IMR-90 (cell line): ENCODE results near the gene ARHGAP32. TPM values are rescaled to one million over a fixed set of nuclear protein-coding genes. Genes with fewer than 3 reads are reported as not detected.

ENCODE experiments used
- ATAC-seq: fragments of 200-7000 bp; cut with Tn5 transposase; 2 replicates; pipeline ENCODE4 v1.9.1; 2020; ENCODE audit warnings: low read depth, mild to moderate bottlenecking, moderate library complexity
- BruUV-seq: library from RNA; stranded (reverse); fragments of 400-500 nt; replicated peaks from 2 replicates; lab custom pipeline; 2021; lab: Mats Ljungman, UMichigan
- CTCF ChIA-PET: fragments of 300-600 bp; formaldehyde crosslinking; extraction: SDS; loops from one replicate; lab custom pipeline; 2021; ENCODE audit warnings: antibody characterized with exemption; lab: Yijun Ruan, JAX
- POLR2A ChIA-PET: fragments of 300-600 bp; sonication (Branson Sonifier 250); formaldehyde crosslinking; loops from one replicate; lab custom pipeline; 2022; ENCODE audit warnings: antibody characterized with exemption; ENCODE audit not compliant: unreplicated experiment; lab: Charles Lee
- DNase-seq: peaks from one replicate; pipeline ENCODE4 v3.0.0; 2013
- H2AFZ ChIP-seq: replicated peaks from 2 replicates; pipeline ENCODE3; 2013; ENCODE audit warnings: low read length, mild to moderate bottlenecking; ENCODE audit not compliant: poor library complexity
- H2AK5ac ChIP-seq: 2 replicates; pipeline ENCODE4 v1.6.1; 2013; ENCODE audit warnings: low read depth, low read length, inconsistent platforms
- H2AK9ac ChIP-seq: replicated peaks from 2 replicates; pipeline ENCODE3; 2013; ENCODE audit warnings: mild to moderate bottlenecking, low read depth, low read length, moderate library complexity; ENCODE audit not compliant: poor library complexity
- H2BK120ac ChIP-seq: 2 replicates; pipeline ENCODE4 v1.6.1; 2013; ENCODE audit warnings: low read depth, low read length, inconsistent platforms
- H2BK15ac ChIP-seq: 3 replicates; pipeline ENCODE4 v1.6.1; 2013; ENCODE audit warnings: low read depth, low read length, inconsistent platforms
- H2BK20ac ChIP-seq: 2 replicates; pipeline ENCODE4 v1.6.1; 2013; ENCODE audit warnings: low read depth, mild to moderate bottlenecking, inconsistent platforms, low read length, moderate library complexity
- H2BK5ac ChIP-seq: 2 replicates; pipeline ENCODE4 v1.6.1; 2013; ENCODE audit warnings: mild to moderate bottlenecking, low read depth, low read length, inconsistent platforms; ENCODE audit not compliant: poor library complexity, severe bottlenecking
- H3K14ac ChIP-seq: replicated peaks from 2 replicates; pipeline ENCODE4 v1.6.1; 2013; ENCODE audit warnings: low read depth, low read length, inconsistent platforms
- H3K18ac ChIP-seq: 2 replicates; pipeline ENCODE4 v1.6.1; 2013; ENCODE audit warnings: low read depth, low read length, control low read depth
- H3K23ac ChIP-seq: 2 replicates; pipeline ENCODE4 v1.6.1; 2013; ENCODE audit warnings: low read depth, low read length, inconsistent platforms
- H3K27ac ChIP-seq: 2 replicates; pipeline ENCODE4 v1.5.1; 2013; ENCODE audit warnings: mild to moderate bottlenecking, control low read depth, low read length; ENCODE audit not compliant: insufficient read depth
- H3K27me3 ChIP-seq: 2 replicates; pipeline ENCODE4 v1.6.1; 2013; ENCODE audit warnings: low read length; ENCODE audit not compliant: control insufficient read depth, insufficient read depth
- H3K36me3 ChIP-seq: 2 replicates; pipeline ENCODE4 v1.6.1; 2013; ENCODE audit warnings: low read length, mixed read lengths; ENCODE audit not compliant: control insufficient read depth, insufficient read depth
- H3K4ac ChIP-seq: 2 replicates; pipeline ENCODE4 v1.6.1; 2013; ENCODE audit warnings: low read depth, low read length, inconsistent platforms
- H3K4me1 ChIP-seq: 2 replicates; pipeline ENCODE4 v1.6.1; 2013; ENCODE audit warnings: low read length, mixed read lengths; ENCODE audit not compliant: control insufficient read depth, insufficient read depth
- H3K4me2 ChIP-seq: 2 replicates; pipeline ENCODE4 v1.6.1; 2013; ENCODE audit warnings: low read depth, mild to moderate bottlenecking, control low read depth, low read length, moderate library complexity
- H3K4me3 ChIP-seq: 2 replicates; pipeline ENCODE4 v1.5.1; 2013; ENCODE audit warnings: low read depth, mild to moderate bottlenecking, control low read depth, low read length, moderate library complexity; ENCODE audit not compliant: insufficient read depth
- H3K56ac ChIP-seq: 2 replicates; pipeline ENCODE4 v1.6.1; 2013; ENCODE audit warnings: low read length, inconsistent platforms; ENCODE audit not compliant: insufficient read depth; ENCODE audit errors: extremely low read depth
- H3K79me1 ChIP-seq, 2 experiments: 2 replicates each; pipeline ENCODE4 v1.6.1; 2013; ENCODE audit warnings: low read length in 2 of 2, inconsistent platforms in 1 of 2, low read depth in 1 of 2
- H3K9ac ChIP-seq: 2 replicates; pipeline ENCODE4 v1.6.1; 2013; ENCODE audit warnings: low read depth, low read length, control low read depth
- H3K9me1 ChIP-seq: 2 replicates; pipeline ENCODE4 v1.6.1; 2013; ENCODE audit warnings: low read length, inconsistent platforms; ENCODE audit not compliant: insufficient read depth
- H3K9me3 ChIP-seq: 2 replicates; pipeline ENCODE4 v1.6.1; 2013; ENCODE audit warnings: low read length; ENCODE audit not compliant: control insufficient read depth, insufficient read depth
- H4K20me1 ChIP-seq: 2 replicates; pipeline ENCODE4 v1.6.1; 2013; ENCODE audit warnings: low read length, inconsistent platforms; ENCODE audit not compliant: insufficient read depth
- H4K5ac ChIP-seq: 2 replicates; pipeline ENCODE4 v1.6.1; 2013; ENCODE audit warnings: mild to moderate bottlenecking, low read depth, low read length, control low read depth
- H4K8ac ChIP-seq, 2 experiments: 2 replicates each; pipeline ENCODE4 v1.6.1; 2013; ENCODE audit warnings: low read depth in 2 of 2, low read length in 2 of 2, control low read depth in 1 of 2, inconsistent platforms in 1 of 2
- H4K91ac ChIP-seq: 2 replicates; pipeline ENCODE4 v1.6.1; 2013; ENCODE audit warnings: low read depth, low read length, inconsistent platforms; ENCODE audit not compliant: insufficient read depth
- BHLHE40 ChIP-seq: fragments of 150-350 bp; IDR thresholded peaks from 2 replicates; pipeline ENCODE4 v1.6.1; 2016; ENCODE audit warnings: mild to moderate bottlenecking, low read depth, low read length
- CEBPB ChIP-seq: IDR thresholded peaks from 2 replicates; pipeline ENCODE4 v1.6.1; 2012; ENCODE audit warnings: low read depth, low read length, improper control_type of control experiment
- CHD1 ChIP-seq: IDR thresholded peaks from 2 replicates; pipeline ENCODE4 v1.6.1; 2012; ENCODE audit warnings: low read depth, low read length, improper control_type of control experiment
- CTCF ChIP-seq: conservative IDR thresholded peaks from 2 replicates; pipeline ENCODE4 v1.5.1; 2012; ENCODE audit warnings: mild to moderate bottlenecking, low read depth, low read length, improper control_type of control experiment
- FOS ChIP-seq: fragments of 150-350 bp; IDR thresholded peaks from 2 replicates; pipeline ENCODE4 v1.6.1; 2016; ENCODE audit warnings: low read depth, low read length
- MAFK ChIP-seq: IDR thresholded peaks from 2 replicates; pipeline ENCODE4 v1.6.1; 2012; ENCODE audit warnings: low read depth, low read length, improper control_type of control experiment
- MAZ ChIP-seq: IDR thresholded peaks from 2 replicates; pipeline ENCODE4 v1.6.1; 2012; ENCODE audit warnings: low read depth, mild to moderate bottlenecking, low read length, improper control_type of control experiment, moderate library complexity, borderline replicate concordance
- MXI1 ChIP-seq: IDR thresholded peaks from 2 replicates; pipeline ENCODE4 v1.6.1; 2012; ENCODE audit warnings: low read depth, mild to moderate bottlenecking, low read length, moderate library complexity, borderline replicate concordance
- NFE2L2 ChIP-seq: fragments of 150-350 bp; IDR thresholded peaks from 2 replicates; pipeline ENCODE4 v1.6.1; 2016; ENCODE audit warnings: low read depth, mild to moderate bottlenecking, low read length
- POLR2A ChIP-seq: IDR thresholded peaks from 2 replicates; pipeline ENCODE4 v1.6.1; 2012; ENCODE audit warnings: mild to moderate bottlenecking, low read depth, low read length
- RAD21 ChIP-seq: IDR thresholded peaks from 2 replicates; pipeline ENCODE4 v1.6.1; 2012; ENCODE audit warnings: low read length, improper control_type of control experiment
- RCOR1 ChIP-seq: IDR thresholded peaks from 2 replicates; pipeline ENCODE4 v1.6.1; 2012; ENCODE audit warnings: mild to moderate bottlenecking, low read length, improper control_type of control experiment; ENCODE audit not compliant: insufficient replicate concordance
- RFX5 ChIP-seq: IDR thresholded peaks from 2 replicates; pipeline ENCODE4 v1.8.0; 2012; ENCODE audit warnings: low read depth, mild to moderate bottlenecking, low read length, moderate library complexity
- SMC3 ChIP-seq: fragments of 150-350 bp; IDR thresholded peaks from 2 replicates; pipeline ENCODE4 v1.6.1; 2016; ENCODE audit warnings: low read depth, mild to moderate bottlenecking, antibody characterized with exemption, low read length, moderate library complexity
- USF2 ChIP-seq: fragments of 150-350 bp; IDR thresholded peaks from 2 replicates; pipeline ENCODE4 v1.6.1; 2017; ENCODE audit warnings: mild to moderate bottlenecking, antibody characterized with exemption, low read length, low read depth
- WGBS, 2 experiments: methylation state at CpG; one replicate each; pipeline versions ENCODE4 v1.1.5 to v1.1.7; 2013; ENCODE audit warnings: missing lambda C conversion rate in 2 of 2; ENCODE audit not compliant: insufficient read length in 1 of 2; ENCODE audit errors: extremely low coverage in 2 of 2; 5-methylcytosine and 5-hydroxymethylcytosine counted together
- dilution Hi-C: fragments of 300-500 bp; cut with HindIII; formaldehyde crosslinking; loops from one replicate; pipeline ENCODE4 v1.14.3; 2018; ENCODE audit warnings: low sequenced_read_pairs; ENCODE audit not compliant: unreplicated experiment
- in situ Hi-C: fragments of 300-500 bp; cut with MboI; formaldehyde crosslinking; loops from 3 replicates; pipeline ENCODE4 v1.14.3; 2019; ENCODE audit warnings: low sequenced_read_pairs, inconsistent platforms, mixed read lengths
- intact Hi-C: fragments of 100-400 bp; cut with micrococcal nuclease; formaldehyde crosslinking; loops from 2 replicates; pipeline ENCODE4 v1.10.0; 2022
- polyA plus RNA-seq, 3 experiments: library from polyadenylated mRNA; depleted of rRNA; stranded (reverse); fragments of >200 nt; gene quantifications; 2 replicates each; pipeline ENCODE4 v1.2.3, GENCODE V29; 2012; ENCODE audit warnings: low replicate concordance in 1 of 3
- total RNA-seq: library from RNA; depleted of rRNA; stranded (reverse); fragments of >200 nt; gene quantifications from 2 replicates; pipeline ENCODE4 v1.2.3, GENCODE V29; 2012
- TF ChIP-seq, protein P1 (sequence below): fragments of 150-350 bp; IDR thresholded peaks from 2 replicates; pipeline ENCODE4 v1.6.1; 2016; ENCODE audit warnings: low read depth, mild to moderate bottlenecking, low read length, moderate library complexity, borderline replicate concordance

The ARHGAP32 gene
- total and polyA plus RNA-seq, 2 of the 4 experiments (the other 2 are of a cell fraction): 4.1 to 8.4 TPM

- no peak overlapping the region for H3K27ac ChIP-seq
- H3K9ac ChIP-seq: no peak overlapping the region
- peaks cover 3% of the 10 kb centered on the region; the same call in 1 of the 2 replicates for H3K4me1 ChIP-seq
- no peak overlapping the region for H2AK9ac ChIP-seq
- no peak overlapping the region for H3K4ac ChIP-seq
- no peak overlapping the region for H2BK120ac ChIP-seq
- no peaks in the 10 kb centered on the region for H3K36me3 ChIP-seq
- no peak overlapping the region for H3K14ac ChIP-seq
- no peaks in the 10 kb centered on the region for H3K9me3 ChIP-seq
- DNase-seq: peak; percentile 24
- peak overlapping the region; percentile 2 for H2AFZ ChIP-seq
- WGBS, 2 experiments: 59% methylated on average over 4 of the region's 5 CpGs; no CpG with 5 or more reads in 1 of the 2 experiments
- TF ChIP-seq CHD1: no peak
- no peak for TF ChIP-seq NFE2L2
- TF ChIP-seq MAFK: no peak
- no peak for TF ChIP-seq MXI1
- TF ChIP-seq POLR2A: no peak
- no peak for TF ChIP-seq RFX5
- no peak for TF ChIP-seq RAD21
- no peak for TF ChIP-seq CEBPB
- TF ChIP-seq RCOR1: no peak
- no peak for TF ChIP-seq BHLHE40
- TF ChIP-seq CTCF: no peak
- TF ChIP-seq MAZ: no peak
- no peak for TF ChIP-seq USF2
- no peak for TF ChIP-seq SMC3
- TF ChIP-seq, protein P1, sequence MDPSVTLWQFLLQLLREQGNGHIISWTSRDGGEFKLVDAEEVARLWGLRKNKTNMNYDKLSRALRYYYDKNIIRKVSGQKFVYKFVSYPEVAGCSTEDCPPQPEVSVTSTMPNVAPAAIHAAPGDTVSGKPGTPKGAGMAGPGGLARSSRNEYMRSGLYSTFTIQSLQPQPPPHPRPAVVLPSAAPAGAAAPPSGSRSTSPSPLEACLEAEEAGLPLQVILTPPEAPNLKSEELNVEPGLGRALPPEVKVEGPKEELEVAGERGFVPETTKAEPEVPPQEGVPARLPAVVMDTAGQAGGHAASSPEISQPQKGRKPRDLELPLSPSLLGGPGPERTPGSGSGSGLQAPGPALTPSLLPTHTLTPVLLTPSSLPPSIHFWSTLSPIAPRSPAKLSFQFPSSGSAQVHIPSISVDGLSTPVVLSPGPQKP: no peak
- TF ChIP-seq FOS: no peak
- no TSS peak for BruUV-seq
- intact Hi-C loops: no loop called here
- H2BK15ac ChIP-seq: no peak overlapping the region
- H3K9me1 ChIP-seq: no peaks in the 10 kb centered on the region
- no peak overlapping the region for H2BK20ac ChIP-seq
- H4K5ac ChIP-seq: no peak overlapping the region
- H3K56ac ChIP-seq: no peak overlapping the region
- H4K8ac ChIP-seq: no peak overlapping the region
- peak; percentile 31 for ATAC-seq
- peak overlapping the region; percentile 1; the same call in 1 of the 2 replicates for H3K4me2 ChIP-seq
- no peak overlapping the region for H4K91ac ChIP-seq
- H3K23ac ChIP-seq: no peak overlapping the region
- H3K79me1 ChIP-seq: no peaks in the 10 kb centered on the region
- H3K18ac ChIP-seq: no peak overlapping the region
- dilution Hi-C loops: no loop called here
- H2AK5ac ChIP-seq: no peak overlapping the region
- no peak overlapping the region for H3K4me3 ChIP-seq
- H3K27me3 ChIP-seq: peaks cover 28% of the 10 kb centered on the region
- no peaks in the 10 kb centered on the region for H4K20me1 ChIP-seq
- in situ Hi-C loops: no loop called here
- no peak overlapping the region for H2BK5ac ChIP-seq
- ChIA-PET CTCF (interaction anchor here (0.5 to 1.0 kb wide), 2 partner anchors 23 to 218 kb away, joined by 3 read pairs; no protein-coding TSS in a partner anchor), POLR2A (no interaction called here)
Observed at GRCh38 chr11:128928400-128928799, 263.7 kb downstream of the ARHGAP32 start.
